SK-N-SH treated with all-trans-retinoic acid at 6 μM for 48 hours (cell line): ENCODE measurements around the gene LRRC75A.

Source experiments
- ATAC-seq: fragments of 200-7000 bp; cut with Tn5 transposase; 3 replicates; pipeline ENCODE4 v1.9.1; 2020; ENCODE audit warnings: mild to moderate bottlenecking, moderate library complexity
- ARNTL ChIP-seq: fragments of 450-650 bp; formaldehyde crosslinking; IDR thresholded peaks from 2 replicates; pipeline ENCODE4 v1.5.0; 2020; ENCODE audit warnings: low read depth, mild to moderate bottlenecking, moderate library complexity, borderline replicate concordance
- BACH2 ChIP-seq: fragments of 250-450 bp; sonication (Bioruptor Pico); IDR thresholded peaks from 2 replicates; pipeline ENCODE4 v1.9.0; 2021; ENCODE audit warnings: mild to moderate bottlenecking, borderline replicate concordance
- CSDC2 ChIP-seq: fragments of 250-450 bp; sonication (Bioruptor Pico); IDR thresholded peaks from 2 replicates; pipeline ENCODE4 v1.5.0; 2020; ENCODE audit warnings: mild to moderate bottlenecking, moderate library complexity
- ESRRG ChIP-seq: fragments of 250-450 bp; sonication (Bioruptor Pico); IDR thresholded peaks from 2 replicates; pipeline ENCODE4 v1.6.1; 2021; ENCODE audit warnings: mild to moderate bottlenecking
- GLIS3 ChIP-seq: fragments of 250-450 bp; sonication (Bioruptor Pico); IDR thresholded peaks from 2 replicates; pipeline ENCODE4 v1.5.0; 2020; ENCODE audit warnings: mild to moderate bottlenecking, moderate library complexity
- ISL1 ChIP-seq: fragments of 250-450 bp; sonication (Bioruptor Pico); IDR thresholded peaks from 2 replicates; pipeline ENCODE4 v2.1.2; 2022; ENCODE audit warnings: mild to moderate bottlenecking, moderate library complexity
- OSR1 ChIP-seq: fragments of 250-450 bp; sonication (Bioruptor Pico); IDR thresholded peaks from 2 replicates; pipeline ENCODE4 v1.8.0; 2022; ENCODE audit warnings: moderate library complexity, mild to moderate bottlenecking, inconsistent platforms
- POU6F1 ChIP-seq: fragments of 250-450 bp; sonication (Bioruptor Pico); IDR thresholded peaks from 2 replicates; pipeline ENCODE4 v1.8.0; 2021; ENCODE audit warnings: low read depth, mild to moderate bottlenecking, moderate library complexity, borderline replicate concordance
- PPARA ChIP-seq: fragments of 250-450 bp; sonication (Bioruptor Pico); IDR thresholded peaks from 2 replicates; pipeline ENCODE4 v1.5.0; 2020; ENCODE audit warnings: mild to moderate bottlenecking, borderline replicate concordance
- RARB ChIP-seq: fragments of 250-450 bp; sonication (Bioruptor Pico); IDR thresholded peaks from 2 replicates; pipeline ENCODE4 v1.8.0; 2021; ENCODE audit warnings: mild to moderate bottlenecking, moderate library complexity
- SNAI2 ChIP-seq: fragments of 250-450 bp; sonication (Bioruptor Pico); IDR thresholded peaks from 2 replicates; pipeline ENCODE4 v1.5.0; 2020; ENCODE audit warnings: mild to moderate bottlenecking, moderate library complexity
- TCF4 ChIP-seq: fragments of 250-450 bp; sonication (Bioruptor Pico); IDR thresholded peaks from 2 replicates; pipeline ENCODE4 v1.8.0; 2021; ENCODE audit warnings: mild to moderate bottlenecking, moderate library complexity, borderline replicate concordance
- TOX ChIP-seq: fragments of 250-450 bp; sonication (Bioruptor Pico); IDR thresholded peaks from 2 replicates; pipeline ENCODE4 v1.8.0; 2021; ENCODE audit warnings: mild to moderate bottlenecking, moderate library complexity, borderline replicate concordance
- ZFP3 ChIP-seq: fragments of 250-450 bp; sonication (Bioruptor Pico); IDR thresholded peaks from 2 replicates; pipeline ENCODE4 v1.5.0; 2020; ENCODE audit warnings: mild to moderate bottlenecking, moderate library complexity
- ZNF565 ChIP-seq: fragments of 450-650 bp; formaldehyde crosslinking; conservative IDR thresholded peaks from 2 replicates; pipeline ENCODE4 v1.5.0; 2020; ENCODE audit warnings: low read depth, mild to moderate bottlenecking, moderate library complexity
- ZNF70 ChIP-seq: fragments of 450-650 bp; formaldehyde crosslinking; IDR thresholded peaks from 2 replicates; pipeline ENCODE4 v1.5.0; 2020; ENCODE audit warnings: mild to moderate bottlenecking, moderate library complexity
- ZNF8 ChIP-seq: fragments of 450-650 bp; formaldehyde crosslinking; IDR thresholded peaks from 2 replicates; pipeline ENCODE4 v1.5.0; 2020; ENCODE audit warnings: mild to moderate bottlenecking, moderate library complexity
- TF ChIP-seq, protein P1 (sequence below): fragments of 250-450 bp; sonication (Bioruptor Pico); IDR thresholded peaks from 2 replicates; pipeline ENCODE4 v1.5.1; 2020; ENCODE audit warnings: low read depth, mild to moderate bottlenecking, moderate library complexity
- TF ChIP-seq, protein P2 (sequence below): fragments of 250-450 bp; sonication (Bioruptor Pico); IDR thresholded peaks from 2 replicates; pipeline ENCODE4 v1.5.1; 2021; ENCODE audit warnings: mild to moderate bottlenecking, moderate library complexity

The LRRC75A gene

DNA sequence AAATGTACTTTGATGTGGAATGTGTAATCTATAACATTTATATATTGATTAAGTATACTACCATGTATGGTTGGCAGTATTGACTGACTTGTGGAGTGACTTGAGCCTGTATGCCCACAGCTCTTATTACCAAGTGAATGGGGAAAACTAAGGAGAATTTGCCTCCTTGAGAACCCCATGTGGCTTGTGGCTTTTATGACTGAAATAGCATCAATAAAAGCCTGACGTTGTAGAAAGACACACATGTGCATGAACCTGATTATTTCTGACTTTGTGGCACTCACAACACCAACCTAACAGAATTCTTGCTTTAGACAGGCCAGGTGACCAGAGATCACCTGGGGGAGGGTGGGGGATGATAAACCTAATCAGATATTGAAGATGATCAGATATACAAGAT is 2.1 kb upstream of the LRRC75A start:
- no peak for TF ChIP-seq CSDC2 (CRISPR knock-in tag)
- TF ChIP-seq OSR1 (CRISPR knock-in tag) = no peak
- no peak for TF ChIP-seq TCF4 (CRISPR knock-in tag)
- TF ChIP-seq ZNF565 (CRISPR knock-in tag) = no peak
- TF ChIP-seq BACH2 (CRISPR knock-in tag) = no peak
- TF ChIP-seq POU6F1 (CRISPR knock-in tag) = no peak
- no peak for TF ChIP-seq TOX (CRISPR knock-in tag)
- no peak for TF ChIP-seq ARNTL (CRISPR knock-in tag)
- no peak for TF ChIP-seq PPARA (CRISPR knock-in tag)
- TF ChIP-seq, protein P1, sequence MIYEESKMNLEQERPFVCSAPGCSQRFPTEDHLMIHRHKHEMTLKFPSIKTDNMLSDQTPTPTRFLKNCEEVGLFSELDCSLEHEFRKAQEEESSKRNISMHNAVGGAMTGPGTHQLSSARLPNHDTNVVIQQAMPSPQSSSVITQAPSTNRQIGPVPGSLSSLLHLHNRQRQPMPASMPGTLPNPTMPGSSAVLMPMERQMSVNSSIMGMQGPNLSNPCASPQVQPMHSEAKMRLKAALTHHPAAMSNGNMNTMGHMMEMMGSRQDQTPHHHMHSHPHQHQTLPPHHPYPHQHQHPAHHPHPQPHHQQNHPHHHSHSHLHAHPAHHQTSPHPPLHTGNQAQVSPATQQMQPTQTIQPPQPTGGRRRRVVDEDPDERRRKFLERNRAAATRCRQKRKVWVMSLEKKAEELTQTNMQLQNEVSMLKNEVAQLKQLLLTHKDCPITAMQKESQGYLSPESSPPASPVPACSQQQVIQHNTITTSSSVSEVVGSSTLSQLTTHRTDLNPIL (CRISPR knock-in tag) = no peak
- TF ChIP-seq ZNF70 (CRISPR knock-in tag) = no peak
- TF ChIP-seq GLIS3 (CRISPR knock-in tag) = no peak
- no peak for TF ChIP-seq ISL1 (CRISPR knock-in tag)
- TF ChIP-seq RARB (CRISPR knock-in tag) = no peak
- ATAC-seq = no peak

GRCh38 chr17:16493531-16494046 is 1.6 kb upstream of the LRRC75A start:
- ATAC-seq = no peak
- TF ChIP-seq ZNF8 (CRISPR knock-in tag) (no peak), ESRRG (CRISPR knock-in tag) (no peak), ZNF565 (CRISPR knock-in tag) (no peak), ZFP3 (CRISPR knock-in tag) (no peak)

DNA sequence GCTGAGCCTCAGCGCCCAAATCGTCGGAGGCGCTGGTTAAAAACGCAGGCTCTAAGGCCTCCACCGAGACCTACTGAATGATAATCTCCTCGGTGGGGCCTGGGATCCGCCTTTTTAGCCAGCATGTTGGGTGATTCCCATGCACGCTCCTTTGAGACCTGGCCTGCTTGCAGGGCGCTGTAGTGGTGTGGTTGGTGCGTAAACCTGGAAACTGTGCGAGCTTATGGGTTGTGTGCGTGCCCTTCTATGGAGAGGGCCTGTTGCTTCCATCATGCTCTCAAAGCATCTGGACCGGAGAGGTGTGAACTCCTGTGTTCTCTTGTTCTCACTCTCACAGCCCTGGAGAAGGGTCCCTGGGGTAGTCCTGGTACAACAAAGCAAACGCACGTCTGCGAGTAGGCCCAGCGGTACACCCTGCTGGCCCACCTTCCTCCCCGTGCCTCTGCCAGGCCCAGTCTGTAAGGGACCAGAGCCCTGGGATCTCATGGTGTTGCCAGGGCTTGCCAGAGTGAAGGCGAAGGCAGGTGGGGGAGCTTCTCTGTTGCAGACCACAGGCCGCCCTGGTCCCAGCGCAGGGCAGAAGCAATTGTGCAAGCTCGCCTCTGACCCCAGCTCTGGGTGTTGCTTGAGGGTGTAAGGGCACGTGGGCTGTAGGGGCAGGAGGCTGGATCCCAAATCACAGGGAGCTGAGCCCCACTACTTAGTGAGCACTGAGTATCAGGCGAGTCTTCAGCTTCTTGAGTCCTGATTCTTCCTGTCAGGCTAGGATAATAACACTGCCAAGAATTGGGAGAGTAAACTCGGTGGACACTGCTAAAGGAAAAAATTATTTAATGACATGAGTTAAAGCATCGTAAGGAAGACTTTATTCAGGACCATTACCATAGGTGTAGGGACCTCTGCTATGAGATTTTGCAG is 879 bp upstream of the LRRC75A start:
- no peak for ATAC-seq

More for the DNA sequence above, 879 bp upstream of the LRRC75A start:
- TF ChIP-seq SNAI2 (CRISPR knock-in tag) = no peak
- no peak for TF ChIP-seq POU6F1 (CRISPR knock-in tag)
- no peak for TF ChIP-seq TCF4 (CRISPR knock-in tag)
- TF ChIP-seq, protein P2, sequence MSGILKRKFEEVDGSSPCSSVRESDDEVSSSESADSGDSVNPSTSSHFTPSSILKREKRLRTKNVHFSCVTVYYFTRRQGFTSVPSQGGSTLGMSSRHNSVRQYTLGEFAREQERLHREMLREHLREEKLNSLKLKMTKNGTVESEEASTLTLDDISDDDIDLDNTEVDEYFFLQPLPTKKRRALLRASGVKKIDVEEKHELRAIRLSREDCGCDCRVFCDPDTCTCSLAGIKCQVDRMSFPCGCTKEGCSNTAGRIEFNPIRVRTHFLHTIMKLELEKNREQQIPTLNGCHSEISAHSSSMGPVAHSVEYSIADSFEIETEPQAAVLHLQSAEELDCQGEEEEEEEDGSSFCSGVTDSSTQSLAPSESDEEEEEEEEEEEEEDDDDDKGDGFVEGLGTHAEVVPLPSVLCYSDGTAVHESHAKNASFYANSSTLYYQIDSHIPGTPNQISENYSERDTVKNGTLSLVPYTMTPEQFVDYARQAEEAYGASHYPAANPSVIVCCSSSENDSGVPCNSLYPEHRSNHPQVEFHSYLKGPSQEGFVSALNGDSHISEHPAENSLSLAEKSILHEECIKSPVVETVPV (CRISPR knock-in tag) = no peak
